Upper lobe of left lung (tissue), 4 donors: ENCODE data around the gene CHST14.

Experiments used
- POLR2A ChIP-seq, 4 donors: fragments of 450-650 bp; IDR thresholded peaks; one replicate each; pipeline ENCODE4 v1.5.1; 2016 to 2017; ENCODE audit warnings: antibody characterized with exemption in 4 of 4, mild to moderate bottlenecking in 2 of 4
- TF ChIP-seq, protein P1 (sequence below), 6 experiments: fragments of 450-650 bp in 4 of 6; fragments of 200-600 bp in 2 of 6; sonication (generic) in 2 of 6; IDR thresholded peaks; one replicate each; pipeline ENCODE4 v1.5.1; 2016 to 2019; ENCODE audit warnings: antibody characterized with exemption in 6 of 6

DNA sequence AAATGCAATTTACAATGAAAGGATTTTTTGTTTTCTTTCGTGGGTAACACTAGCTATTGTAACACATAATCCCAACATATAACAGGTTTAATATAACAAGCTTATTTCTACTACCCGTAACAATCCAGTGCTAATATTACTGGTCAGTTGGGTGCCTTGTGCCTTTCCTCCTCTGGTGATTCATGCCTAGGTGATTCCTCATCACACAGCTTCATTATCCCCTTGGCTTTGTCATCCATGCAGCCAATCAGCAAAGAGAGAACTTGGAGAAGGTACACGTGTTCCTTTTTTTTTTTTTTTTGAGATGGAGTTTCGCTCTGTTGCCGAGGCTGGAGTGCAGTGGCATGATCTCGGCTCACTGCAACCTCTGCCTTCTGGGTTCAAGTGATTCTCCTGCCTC lies 30.7 kb downstream of the CHST14 start:
- TF ChIP-seq, protein P1, sequence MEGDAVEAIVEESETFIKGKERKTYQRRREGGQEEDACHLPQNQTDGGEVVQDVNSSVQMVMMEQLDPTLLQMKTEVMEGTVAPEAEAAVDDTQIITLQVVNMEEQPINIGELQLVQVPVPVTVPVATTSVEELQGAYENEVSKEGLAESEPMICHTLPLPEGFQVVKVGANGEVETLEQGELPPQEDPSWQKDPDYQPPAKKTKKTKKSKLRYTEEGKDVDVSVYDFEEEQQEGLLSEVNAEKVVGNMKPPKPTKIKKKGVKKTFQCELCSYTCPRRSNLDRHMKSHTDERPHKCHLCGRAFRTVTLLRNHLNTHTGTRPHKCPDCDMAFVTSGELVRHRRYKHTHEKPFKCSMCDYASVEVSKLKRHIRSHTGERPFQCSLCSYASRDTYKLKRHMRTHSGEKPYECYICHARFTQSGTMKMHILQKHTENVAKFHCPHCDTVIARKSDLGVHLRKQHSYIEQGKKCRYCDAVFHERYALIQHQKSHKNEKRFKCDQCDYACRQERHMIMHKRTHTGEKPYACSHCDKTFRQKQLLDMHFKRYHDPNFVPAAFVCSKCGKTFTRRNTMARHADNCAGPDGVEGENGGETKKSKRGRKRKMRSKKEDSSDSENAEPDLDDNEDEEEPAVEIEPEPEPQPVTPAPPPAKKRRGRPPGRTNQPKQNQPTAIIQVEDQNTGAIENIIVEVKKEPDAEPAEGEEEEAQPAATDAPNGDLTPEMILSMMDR (IDR thresholded peaks at IDR 0.05) = no peak
- TF ChIP-seq POLR2A (IDR thresholded peaks at IDR 0.05) = no peak
